SK-N-SH treated with all-trans-retinoic acid at 6 μM for 48 hours (cell line): ENCODE measurements around the gene SLC6A16.
"Not testable (repeated sequence)": the region's sequence is repeated elsewhere in the genome, so short reads cannot be mapped to it uniquely, and the experiment has no call there.

Experiments
- ARNTL ChIP-seq: fragments of 450-650 bp; formaldehyde crosslinking; IDR thresholded peaks from 2 replicates; pipeline ENCODE4 v1.5.0; 2020; ENCODE audit warnings: low read depth, mild to moderate bottlenecking, moderate library complexity, borderline replicate concordance
- CSDC2 ChIP-seq: fragments of 250-450 bp; sonication (Bioruptor Pico); IDR thresholded peaks from 2 replicates; pipeline ENCODE4 v1.5.0; 2020; ENCODE audit warnings: mild to moderate bottlenecking, moderate library complexity
- PATZ1 ChIP-seq: fragments of 250-450 bp; sonication (Bioruptor Pico); IDR thresholded peaks from 2 replicates; pipeline ENCODE4 v1.8.0; 2020; ENCODE audit warnings: mild to moderate bottlenecking, moderate library complexity, borderline replicate concordance
- TSHZ2 ChIP-seq: fragments of 250-450 bp; sonication (Bioruptor Pico); IDR thresholded peaks from 2 replicates; pipeline ENCODE4 v1.5.0; 2020; ENCODE audit warnings: mild to moderate bottlenecking, moderate library complexity
- ZNF70 ChIP-seq: fragments of 450-650 bp; formaldehyde crosslinking; IDR thresholded peaks from 2 replicates; pipeline ENCODE4 v1.5.0; 2020; ENCODE audit warnings: mild to moderate bottlenecking, moderate library complexity

GRCh38 chr19:49331187-49331586 lies 6.2 kb upstream of the SLC6A16 start:
- TF ChIP-seq TSHZ2 (CRISPR knock-in tag); CSDC2 (CRISPR knock-in tag); ARNTL (CRISPR knock-in tag); PATZ1 (CRISPR knock-in tag); ZNF70: not testable (repeated sequence)
